SK-N-SH (cell line): ENCODE measurements around the gene TBC1D1. TPM values are rescaled to one million over a fixed set of nuclear protein-coding genes. Genes with fewer than 3 reads are reported as not detected.

Experiments used
- CTCF ChIA-PET: fragments of 300-600, 350-600 bp; formaldehyde crosslinking; extraction: SDS; loops from one replicate; lab custom pipeline; 2021; lab: Yijun Ruan, JAX
- POLR2A ChIA-PET: fragments of 350-600 bp; sonication (Branson Sonifier 250); formaldehyde crosslinking; extraction: SDS; loops from one replicate; lab custom pipeline; 2020; ENCODE audit warnings: antibody characterized with exemption, inconsistent platforms; lab: Yijun Ruan, JAX
- DNase-seq: peaks from one replicate; pipeline ENCODE4 v3.0.0; 2012
- H2AFZ ChIP-seq: fragments of 200-600 bp; sonication (generic); 2 replicates; pipeline ENCODE4 v1.8.1; 2016; ENCODE audit warnings: antibody characterized with exemption, mild to moderate bottlenecking, low read depth
- H3F3A ChIP-seq: fragments of 200-600 bp; sonication (generic); replicated peaks from 2 replicates; pipeline ENCODE3; 2016; ENCODE audit warnings: antibody characterized with exemption, mild to moderate bottlenecking; ENCODE audit not compliant: insufficient read depth
- H3K27ac ChIP-seq, 2 experiments: fragments of 200-500 bp in 1 of 2; fragments of 200-600 bp in 1 of 2; sonication (Bioruptor generic) in 1 of 2; sonication (generic), shearing (Covaris generic) in 1 of 2; 2 replicates each; pipeline versions ENCODE4 v1.5.1 to v1.6.1; 2014 to 2016; ENCODE audit warnings: low read depth in 2 of 2, inconsistent platforms in 1 of 2, low read length in 1 of 2, mild to moderate bottlenecking in 1 of 2, mixed read lengths in 1 of 2
- H3K27me3 ChIP-seq: fragments of 200-600 bp; sonication (generic), shearing (Covaris generic); 2 replicates; pipeline ENCODE4 v1.6.1; 2016; ENCODE audit warnings: mixed run types; ENCODE audit not compliant: insufficient read depth
- H3K36me3 ChIP-seq, 2 experiments: fragments of 200-500 bp in 1 of 2; fragments of 200-600 bp in 1 of 2; sonication (Bioruptor generic) in 1 of 2; sonication (generic) in 1 of 2; replicated peaks in 1 of 2; 2 replicates each; pipeline versions ENCODE3 to v1.5.1; 2014 to 2016; ENCODE audit warnings: low read length in 1 of 2, mild to moderate bottlenecking in 1 of 2; ENCODE audit not compliant: insufficient read depth in 2 of 2, control insufficient read depth in 1 of 2
- H3K4me1 ChIP-seq, 2 experiments: fragments of 200-500 bp in 1 of 2; fragments of 200-600 bp in 1 of 2; sonication (Bioruptor generic) in 1 of 2; sonication (generic), shearing (Covaris generic) in 1 of 2; 2 replicates each; pipeline versions ENCODE4 v1.5.1 to v1.6.1; 2014 to 2016; ENCODE audit warnings: low read depth in 1 of 2, low read length in 1 of 2, mixed run types in 1 of 2; ENCODE audit not compliant: insufficient read depth in 2 of 2, control insufficient read depth in 1 of 2
- H3K4me2 ChIP-seq: fragments of 200-600 bp; sonication (generic), shearing (Covaris generic); 2 replicates; pipeline ENCODE4 v1.6.1; 2017; ENCODE audit warnings: mixed run types
- H3K4me3 ChIP-seq, 2 experiments: fragments of 200-500 bp in 1 of 2; fragments of 200-600 bp in 1 of 2; sonication (Bioruptor generic) in 1 of 2; sonication (generic), shearing (Covaris generic) in 1 of 2; 2 replicates each; pipeline versions ENCODE4 v1.5.1 to v1.8.1; 2014 to 2016; ENCODE audit warnings: low read depth in 2 of 2, inconsistent platforms in 1 of 2, low read length in 1 of 2, mild to moderate bottlenecking in 1 of 2, mixed read lengths in 1 of 2, moderate library complexity in 1 of 2
- H3K79me2 ChIP-seq: fragments of 200-600 bp; sonication (generic); 2 replicates; pipeline ENCODE4 v1.8.1; 2017; ENCODE audit warnings: mild to moderate bottlenecking; ENCODE audit not compliant: insufficient read depth
- H3K9ac ChIP-seq: fragments of 200-600 bp; sonication (generic); 2 replicates; pipeline ENCODE4 v1.6.1; 2017; ENCODE audit warnings: mixed run types
- H3K9me2 ChIP-seq: fragments of 200-600 bp; sonication (generic); 2 replicates; pipeline ENCODE4 v1.6.1; 2017; ENCODE audit warnings: mixed run types
- H3K9me3 ChIP-seq: fragments of 200-600 bp; sonication (generic); 2 replicates; pipeline ENCODE4 v1.6.1; 2017; ENCODE audit warnings: mixed run types, mild to moderate bottlenecking, moderate library complexity
- H4K20me1 ChIP-seq: fragments of 200-600 bp; sonication (generic); 2 replicates; pipeline ENCODE4 v1.6.1; 2017; ENCODE audit warnings: mild to moderate bottlenecking, mixed run types; ENCODE audit not compliant: insufficient read depth
- CHD2 ChIP-seq: fragments of 150-350 bp; IDR thresholded peaks from 2 replicates; pipeline ENCODE4 v1.6.1; 2018; ENCODE audit warnings: low read length; ENCODE audit not compliant: partially characterized antibody
- ELF1 ChIP-seq: IDR thresholded peaks from 2 replicates; pipeline ENCODE4 v1.4.0; 2012
- FOSL2 ChIP-seq: IDR thresholded peaks from 2 replicates; pipeline ENCODE4 v1.4.0; 2012; ENCODE audit warnings: low read depth, mild to moderate bottlenecking, moderate library complexity, borderline replicate concordance
- GABPA ChIP-seq: IDR thresholded peaks from 2 replicates; pipeline ENCODE4 v1.4.0; 2012; ENCODE audit warnings: low read depth, mild to moderate bottlenecking
- GATA2 ChIP-seq: sonication (generic); formaldehyde crosslinking; IDR thresholded peaks from 2 replicates; pipeline ENCODE4 v1.5.0; 2020; ENCODE audit warnings: mild to moderate bottlenecking, missing genetic modification reagents
- IRF3 ChIP-seq: fragments of 150-350 bp; IDR thresholded peaks from 2 replicates; pipeline ENCODE4 v1.6.1; 2016; ENCODE audit warnings: mild to moderate bottlenecking, low read depth, low read length
- JUND ChIP-seq: IDR thresholded peaks from 2 replicates; pipeline ENCODE4 v1.4.0; 2012
- MEF2A ChIP-seq: IDR thresholded peaks from 2 replicates; pipeline ENCODE4 v1.4.0; 2012; ENCODE audit warnings: low read depth, borderline replicate concordance
- NFIC ChIP-seq: IDR thresholded peaks from 2 replicates; pipeline ENCODE4 v1.4.0; 2012; ENCODE audit warnings: borderline replicate concordance
- POLR2AphosphoS5 ChIP-seq: IDR thresholded peaks from 2 replicates; pipeline ENCODE4 v1.6.1; 2012; ENCODE audit warnings: low read depth, low read length
- RAD21 ChIP-seq: IDR thresholded peaks from 2 replicates; pipeline ENCODE4 v1.6.1; 2012; ENCODE audit warnings: mild to moderate bottlenecking, low read length
- TCF12 ChIP-seq: IDR thresholded peaks from 2 replicates; pipeline ENCODE4 v1.4.0; 2012
- ZBTB33 ChIP-seq: IDR thresholded peaks from 2 replicates; pipeline ENCODE4 v1.4.0; 2012; ENCODE audit warnings: low read depth, borderline replicate concordance
- WGBS: methylation state at CpG from one replicate; pipeline ENCODE4 v1.1.6; 2017; ENCODE audit warnings: low lambda C conversion rate; 5-methylcytosine and 5-hydroxymethylcytosine counted together
- polyA plus RNA-seq, 3 experiments: library from polyadenylated mRNA; depleted of rRNA; stranded (reverse); fragments of >200 nt; gene quantifications; 2 replicates each; pipeline ENCODE4 v1.2.3, GENCODE V29; 2012
- TF ChIP-seq, protein P1 (sequence below): IDR thresholded peaks from 2 replicates; pipeline ENCODE4; 2012
- TF ChIP-seq, protein P2 (sequence below): fragments of 150-350 bp; IDR thresholded peaks from 2 replicates; pipeline ENCODE4 v1.6.1; 2017; ENCODE audit warnings: antibody characterized with exemption, low read length, low read depth, borderline replicate concordance
- TF ChIP-seq, protein P3 (sequence below): IDR thresholded peaks from 2 replicates; pipeline ENCODE4 v1.4.0; 2012; ENCODE audit warnings: low read depth, borderline replicate concordance

Gene TBC1D1
- polyA plus RNA-seq, 1 of the 3 experiments (the other 2 are of a cell fraction) = 29.8 TPM

GRCh38 chr4:38004887-38005286 is 114.0 kb downstream of the TBC1D1 start (continued):
- TF ChIP-seq GABPA (no peak), POLR2AphosphoS5 (no peak), GATA2 (CRISPR knock-in tag) (no peak), ELF1 (no peak), RAD21 (no peak)

DNA sequence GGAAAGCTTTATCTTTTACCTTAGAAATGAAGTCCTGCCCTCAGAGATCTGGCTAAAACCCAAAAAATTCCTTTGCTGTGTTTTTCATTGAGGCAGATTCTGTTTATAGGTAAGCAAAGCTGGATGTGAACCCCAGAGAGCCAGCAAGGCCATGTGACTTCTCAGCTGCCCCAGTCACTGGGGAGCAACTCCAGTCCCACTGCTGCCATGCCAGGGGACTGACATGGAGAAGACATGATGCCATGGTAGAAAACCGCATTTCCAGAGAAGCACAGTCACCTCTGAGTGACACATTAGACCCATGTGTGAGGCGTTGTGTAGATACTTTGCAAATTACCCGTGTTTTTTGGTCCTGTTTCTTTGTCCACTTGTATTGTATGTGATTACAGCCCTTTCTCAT is 114.8 kb downstream of the TBC1D1 start:
- H4K20me1 ChIP-seq = no peaks in the 10 kb centered on the region
- WGBS = 89% methylated on average over 3 of the region's 3 CpGs
- no peak overlapping the region for H3K27ac ChIP-seq

More for the DNA sequence above, 114.8 kb downstream of the TBC1D1 start:
- ChIA-PET CTCF (interaction anchor here (0.6 kb wide), 1 partner anchor 91 kb away, joined by 3 read pairs; no protein-coding TSS in a partner anchor), POLR2A (no interaction called here)
- H3K36me3 ChIP-seq = no peaks in the 10 kb centered on the region
- H3K27me3 ChIP-seq = no peaks in the 10 kb centered on the region
- peaks cover 0 to 8% of the 10 kb centered on the region in 2 experiments; a peak in 2 of 4 replicates for H3K4me1 ChIP-seq
- no peak for DNase-seq
- TF ChIP-seq, protein P1, sequence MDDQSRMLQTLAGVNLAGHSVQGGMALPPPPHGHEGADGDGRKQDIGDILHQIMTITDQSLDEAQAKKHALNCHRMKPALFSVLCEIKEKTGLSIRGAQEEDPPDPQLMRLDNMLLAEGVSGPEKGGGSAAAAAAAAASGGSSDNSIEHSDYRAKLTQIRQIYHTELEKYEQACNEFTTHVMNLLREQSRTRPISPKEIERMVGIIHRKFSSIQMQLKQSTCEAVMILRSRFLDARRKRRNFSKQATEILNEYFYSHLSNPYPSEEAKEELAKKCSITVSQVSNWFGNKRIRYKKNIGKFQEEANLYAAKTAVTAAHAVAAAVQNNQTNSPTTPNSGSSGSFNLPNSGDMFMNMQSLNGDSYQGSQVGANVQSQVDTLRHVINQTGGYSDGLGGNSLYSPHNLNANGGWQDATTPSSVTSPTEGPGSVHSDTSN = no peak
- TF ChIP-seq CHD2 = no peak
- no peak for TF ChIP-seq FOSL2
- TF ChIP-seq NFIC = no peak
- TF ChIP-seq, protein P2, sequence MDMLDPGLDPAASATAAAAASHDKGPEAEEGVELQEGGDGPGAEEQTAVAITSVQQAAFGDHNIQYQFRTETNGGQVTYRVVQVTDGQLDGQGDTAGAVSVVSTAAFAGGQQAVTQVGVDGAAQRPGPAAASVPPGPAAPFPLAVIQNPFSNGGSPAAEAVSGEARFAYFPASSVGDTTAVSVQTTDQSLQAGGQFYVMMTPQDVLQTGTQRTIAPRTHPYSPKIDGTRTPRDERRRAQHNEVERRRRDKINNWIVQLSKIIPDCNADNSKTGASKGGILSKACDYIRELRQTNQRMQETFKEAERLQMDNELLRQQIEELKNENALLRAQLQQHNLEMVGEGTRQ = no peak
- no peak for TF ChIP-seq ZBTB33
- TF ChIP-seq TCF12 = no peak
- TF ChIP-seq, protein P3, sequence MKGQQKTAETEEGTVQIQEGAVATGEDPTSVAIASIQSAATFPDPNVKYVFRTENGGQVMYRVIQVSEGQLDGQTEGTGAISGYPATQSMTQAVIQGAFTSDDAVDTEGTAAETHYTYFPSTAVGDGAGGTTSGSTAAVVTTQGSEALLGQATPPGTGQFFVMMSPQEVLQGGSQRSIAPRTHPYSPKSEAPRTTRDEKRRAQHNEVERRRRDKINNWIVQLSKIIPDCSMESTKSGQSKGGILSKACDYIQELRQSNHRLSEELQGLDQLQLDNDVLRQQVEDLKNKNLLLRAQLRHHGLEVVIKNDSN = no peak
- no peak for TF ChIP-seq MEF2A
- no peak for TF ChIP-seq JUND
- TF ChIP-seq IRF3 = no peak
- no peak for TF ChIP-seq ELF1
- peaks cover 8% of the 10 kb centered on the region; the same call in 1 of the 2 replicates for H3K79me2 ChIP-seq
- no peaks in the 10 kb centered on the region for H3K9me3 ChIP-seq
- H3F3A ChIP-seq = no peaks in the 10 kb centered on the region
- H3K4me2 ChIP-seq = no peak overlapping the region
- H2AFZ ChIP-seq = no peak overlapping the region
- H3K4me3 ChIP-seq = no peak overlapping the region
- no peak overlapping the region for H3K9ac ChIP-seq
- no peaks in the 10 kb centered on the region for H3K9me2 ChIP-seq
